ENCODE measurements around the gene PLA2G2C.

PLA2G2C gene

GRCh38 chr1:20152599-20152930 lies 33.8 kb downstream of the PLA2G2C start:
- DNase-seq (ENCODE audit: low spot score) = no peak

GRCh38 chr1:20151906-20152598 lies 34.3 kb downstream of the PLA2G2C start:
- DNase-seq (ENCODE audit: low spot score) = peak; percentile 75

GRCh38 chr1:20150969-20151368 lies 35.3 kb downstream of the PLA2G2C start:
- DNase-seq (ENCODE audit: low spot score) = no peak

GRCh38 chr1:20150326-20150705 lies 36.0 kb downstream of the PLA2G2C start:
- DNase-seq (ENCODE audit: low spot score) = no peak

GRCh38 chr1:20149601-20150325 lies 36.6 kb downstream of the PLA2G2C start:
- DNase-seq (ENCODE audit: low spot score) = no peak

- no peak for DNase-seq (ENCODE audit: low spot score)
These were observed 37.5 kb downstream of the PLA2G2C start for GRCh38 chr1:20148571-20149500.

GRCh38 chr1:20147846-20148570 lies 38.3 kb downstream of the PLA2G2C start:
- no peak for DNase-seq (ENCODE audit: low spot score)

GRCh38 chr1:20143734-20144565 lies 42.4 kb downstream of the PLA2G2C start:
- DNase-seq (ENCODE audit: low spot score) = no peak

- no peak for DNase-seq (ENCODE audit: low spot score)
These were observed 43.0 kb downstream of the PLA2G2C start for GRCh38 chr1:20143318-20143717.

- no peak for DNase-seq (ENCODE audit: low spot score)
These were observed 44.2 kb downstream of the PLA2G2C start for GRCh38 chr1:20142001-20142710.

- no peak for DNase-seq (ENCODE audit: low spot score)
These were observed 44.9 kb downstream of the PLA2G2C start for GRCh38 chr1:20141466-20141865.

GRCh38 chr1:20141001-20141400 lies 45.3 kb downstream of the PLA2G2C start:
- DNase-seq (ENCODE audit: low spot score) = no peak

GRCh38 chr1:20139776-20140612 lies 46.3 kb downstream of the PLA2G2C start:
- DNase-seq (ENCODE audit: low spot score) = no peak

- DNase-seq (ENCODE audit: low spot score) = peak; percentile 13
These were observed 47.3 kb downstream of the PLA2G2C start, which contains the start of gene PLA2G2F for GRCh38 chr1:20138961-20139550. Gene PLA2G2F, plus strand, starts transcription at chr1:20139323. Its CDS starts 105 bp downstream, at chr1:20139428.

- DNase-seq (ENCODE audit: low spot score) = no peak
These were observed 48.0 kb downstream of the PLA2G2C start for GRCh38 chr1:20138346-20138745.

- DNase-seq (ENCODE audit: low spot score) = no peak
These were observed 48.7 kb downstream of the PLA2G2C start for GRCh38 chr1:20137604-20138003.

GRCh38 chr1:20137055-20137454 lies 49.3 kb downstream of the PLA2G2C start:
- no peak for DNase-seq (ENCODE audit: low spot score)

GRCh38 chr1:20136249-20136648 lies 50.1 kb downstream of the PLA2G2C start:
- no peak for DNase-seq (ENCODE audit: low spot score)

GRCh38 chr1:20134995-20135394 lies 51.3 kb downstream of the PLA2G2C start:
- no peak for DNase-seq (ENCODE audit: low spot score)

Data from SW480 (cell line).